ENCODE data around the gene MB. TPM values are rescaled to one million over a fixed set of nuclear protein-coding genes. Genes with fewer than 3 reads are reported as not detected.

MB gene
- total RNA-seq, 2 donors from 2014 or later = 9.9 to 71.8 TPM

DNA sequence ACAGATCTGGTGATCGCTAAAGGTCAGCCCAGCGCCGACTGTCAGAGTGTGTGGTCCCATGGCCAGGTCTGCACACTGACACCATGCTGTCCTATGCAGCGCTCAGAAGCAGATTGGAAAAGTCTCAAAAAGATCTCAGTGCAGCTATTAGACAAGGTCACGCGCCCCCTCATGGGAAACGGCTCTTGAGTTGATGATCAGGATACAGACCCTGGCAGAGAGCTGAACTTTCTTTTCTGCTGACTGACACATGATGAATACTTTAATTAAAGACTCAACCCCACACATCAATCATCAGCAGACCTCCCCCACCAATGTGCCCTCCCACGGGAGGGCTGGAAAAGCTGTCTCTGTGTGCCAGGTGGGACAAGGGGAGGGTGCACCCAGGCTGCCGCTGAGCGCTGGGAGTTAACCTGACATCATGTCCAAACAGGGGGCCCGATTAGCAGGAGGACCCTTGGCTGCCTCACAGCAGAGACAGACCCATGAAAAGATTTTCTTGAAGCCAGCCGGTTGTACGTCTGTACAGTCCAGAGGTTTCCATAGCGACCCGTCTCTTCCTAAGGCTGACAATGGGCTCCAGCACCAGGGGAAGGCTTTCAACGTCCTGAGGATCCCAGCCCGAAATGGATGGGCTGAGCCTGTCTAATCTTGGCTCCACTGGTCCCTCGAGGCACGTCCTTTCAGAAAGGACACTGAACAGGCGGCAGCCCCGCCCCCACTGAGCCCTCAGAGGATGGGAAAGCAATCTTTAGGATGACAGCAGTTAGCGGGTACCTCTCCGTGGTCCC, 49.6 kb downstream of the MB start:
- Histone ChIP-seq H3K9me3 (no peaks in the 10 kb centered on the region), H3K4me1 (replicated peaks) (no peaks in the 10 kb centered on the region), H3K36me3 (no peaks in the 10 kb centered on the region), H3K27me3 (replicated peaks; ENCODE audit: insufficient read depth) (no peaks in the 10 kb centered on the region), H3K4me3 (no peak overlapping the region), H3K27ac (no peak overlapping the region)
- 57% methylated on average over 23 of the region's 23 CpGs for WGBS
- TF ChIP-seq POLR2A (IDR thresholded peaks at IDR 0.05) = no peak
- no peak for TF ChIP-seq CTCF (IDR thresholded peaks at IDR 0.05)
- no peak for TF ChIP-seq POLR2AphosphoS5 (IDR thresholded peaks at IDR 0.05)
- intact Hi-C loops (cut with DNase I) = no loop called here
- DNase-seq (ENCODE audit: low spot score) = no peak

- Histone ChIP-seq H3K27ac (no peak overlapping the region), H3K27me3 (replicated peaks; ENCODE audit: insufficient read depth) (no peaks in the 10 kb centered on the region), H3K4me1 (replicated peaks) (no peaks in the 10 kb centered on the region), H3K36me3 (no peaks in the 10 kb centered on the region), H3K4me3 (no peak overlapping the region), H3K9me3 (no peaks in the 10 kb centered on the region)
- WGBS = 51% methylated on average over 10 of the region's 10 CpGs
- intact Hi-C loops (cut with DNase I) = no loop called here
- TF ChIP-seq POLR2AphosphoS5 (IDR thresholded peaks at IDR 0.05) (no peak), POLR2A (IDR thresholded peaks at IDR 0.05) (no peak), CTCF (IDR thresholded peaks at IDR 0.05) (no peak)
- no peak for DNase-seq (ENCODE audit: low spot score)
Observed at GRCh38 chr22:35564975-35565867, 51.9 kb downstream of the MB start.

DNA sequence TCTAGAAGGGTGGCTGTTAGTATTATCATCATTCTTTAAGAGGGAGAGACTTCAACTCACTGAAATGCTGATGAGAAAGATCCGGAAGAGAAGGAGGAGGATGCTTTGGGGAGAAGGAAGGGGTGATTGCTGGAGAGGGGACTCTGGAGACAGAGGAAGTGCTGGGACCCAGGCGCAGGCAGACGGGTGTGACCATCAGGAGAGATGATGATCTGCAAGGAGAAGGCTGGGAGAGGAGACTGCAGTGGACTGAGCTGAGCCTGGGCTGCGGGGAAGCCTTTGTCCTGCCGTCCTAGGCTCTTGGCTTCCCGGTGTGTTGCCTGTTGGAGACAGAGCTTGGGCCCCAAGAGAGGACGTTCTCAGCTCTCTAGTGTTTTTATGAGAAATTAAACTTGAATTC, 53.9 kb downstream of the MB start:
- Histone ChIP-seq H3K27me3 (replicated peaks; ENCODE audit: insufficient read depth) (no peaks in the 10 kb centered on the region), H3K4me1 (replicated peaks) (no peaks in the 10 kb centered on the region), H3K4me3 (no peak overlapping the region), H3K27ac (no peak overlapping the region), H3K9me3 (no peaks in the 10 kb centered on the region), H3K36me3 (no peaks in the 10 kb centered on the region)
- WGBS = 67% methylated on average over 7 of the region's 7 CpGs
- TF ChIP-seq CTCF (IDR thresholded peaks at IDR 0.05) (no peak), POLR2AphosphoS5 (IDR thresholded peaks at IDR 0.05) (no peak), POLR2A (IDR thresholded peaks at IDR 0.05) (no peak)
- no peak for DNase-seq (ENCODE audit: low spot score)
- intact Hi-C loops (cut with DNase I) = no loop called here

DNA sequence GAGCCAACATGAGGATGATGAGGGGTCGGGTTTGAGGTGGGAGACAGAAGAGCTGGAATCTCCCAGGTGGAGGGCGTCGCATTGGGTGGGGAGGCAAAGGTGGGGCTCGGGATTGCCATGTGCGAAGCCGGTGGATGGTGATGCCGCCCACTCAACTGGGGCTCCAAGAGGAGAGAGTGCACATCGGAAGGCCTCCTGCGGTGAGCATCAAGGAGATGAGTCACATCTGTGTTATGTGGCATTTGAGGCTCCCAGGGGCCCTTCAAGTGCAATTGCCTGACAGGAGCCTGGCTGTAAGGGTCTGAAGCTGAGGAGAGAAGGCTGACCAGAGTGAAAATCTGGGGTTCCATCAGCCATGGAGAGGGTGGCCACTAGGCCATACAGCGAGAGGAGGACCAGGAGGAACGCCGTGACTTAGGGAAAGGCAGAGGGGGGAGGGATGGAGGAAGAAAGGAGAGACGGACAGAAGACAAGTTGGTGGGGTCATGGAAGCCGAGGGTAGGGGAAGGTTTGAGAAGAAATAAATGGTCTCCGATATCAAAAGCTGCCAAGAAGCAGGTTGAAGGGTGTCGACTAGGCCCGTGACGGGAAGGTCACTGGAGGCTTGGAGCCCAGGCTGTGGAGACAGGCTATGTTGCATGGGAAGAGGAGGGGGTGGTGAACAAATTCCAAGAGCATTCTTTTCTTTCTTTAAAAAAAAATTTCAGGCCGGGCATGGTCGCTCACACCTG, 55.2 kb downstream of the MB start:
- H3K4me1 ChIP-seq (replicated peaks) = no peaks in the 10 kb centered on the region
- H3K4me3 ChIP-seq = no peak overlapping the region
- WGBS = 89% methylated on average over 20 of the region's 20 CpGs
- no peak for TF ChIP-seq POLR2A (IDR thresholded peaks at IDR 0.05)
- no peak for TF ChIP-seq CTCF (IDR thresholded peaks at IDR 0.05)
- no peak for TF ChIP-seq POLR2AphosphoS5 (IDR thresholded peaks at IDR 0.05)
- intact Hi-C loops (cut with DNase I) = no loop called here
- H3K9me3 ChIP-seq = no peaks in the 10 kb centered on the region
- DNase-seq (ENCODE audit: low spot score) = no peak
- no peaks in the 10 kb centered on the region for H3K36me3 ChIP-seq
- H3K27ac ChIP-seq = no peak overlapping the region
- no peaks in the 10 kb centered on the region for H3K27me3 ChIP-seq (replicated peaks; ENCODE audit: insufficient read depth)

Data from prostate gland (tissue), 2 donors.